NCI-H446 (cell line): Measurements from ENCODE around the gene SMIM3.
"Not testable (repeated sequence)": the region's sequence is repeated elsewhere in the genome, so short reads cannot be mapped to it uniquely, and the experiment has no call there.

Experiments used
- DNase-seq, 2 experiments: peaks; one replicate each; lab custom pipeline; 2025; lab: John Stamatoyannopoulos, UW

Gene SMIM3

DNA sequence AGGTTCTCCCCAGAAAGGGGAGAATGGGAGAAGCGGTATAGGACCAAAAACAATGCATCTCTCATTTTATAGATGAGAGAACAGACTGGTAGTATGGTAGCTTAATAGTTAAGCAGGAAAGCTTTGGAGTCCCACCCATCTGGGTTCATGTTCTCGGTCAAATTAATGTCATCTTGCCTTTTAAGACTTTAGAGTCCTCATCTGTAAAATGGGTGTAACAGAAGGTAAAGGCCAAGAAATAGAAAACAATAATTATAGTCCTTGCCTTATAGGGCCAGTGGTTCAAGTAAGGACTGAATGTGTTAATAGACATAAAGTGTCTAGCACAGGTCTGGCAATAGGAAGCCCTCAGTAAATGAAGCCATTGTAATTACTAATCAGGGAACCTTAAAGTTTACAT is 16.4 kb downstream of the SMIM3 start:
- no peak for DNase-seq

DNA sequence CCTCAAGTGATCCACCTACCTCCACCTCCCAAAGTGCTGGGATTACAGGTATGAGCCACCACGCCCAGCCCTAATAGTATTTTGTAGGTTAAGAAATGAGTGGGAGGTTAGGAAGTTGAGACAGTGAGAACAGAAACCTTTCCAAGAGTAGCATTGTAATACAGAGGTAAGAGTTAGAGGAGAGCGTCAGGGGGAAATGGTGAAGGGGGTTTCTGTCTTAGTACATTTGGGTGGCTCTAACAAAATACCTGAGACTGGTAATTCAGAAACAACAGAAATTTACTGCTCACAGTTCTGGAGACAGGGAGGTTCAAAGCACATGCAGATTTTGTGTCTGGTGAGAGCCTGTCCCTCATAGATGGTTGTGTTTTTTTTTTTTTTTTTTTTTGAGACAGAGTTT is 18.8 kb downstream of the SMIM3 start:
- no peak for DNase-seq

DNA sequence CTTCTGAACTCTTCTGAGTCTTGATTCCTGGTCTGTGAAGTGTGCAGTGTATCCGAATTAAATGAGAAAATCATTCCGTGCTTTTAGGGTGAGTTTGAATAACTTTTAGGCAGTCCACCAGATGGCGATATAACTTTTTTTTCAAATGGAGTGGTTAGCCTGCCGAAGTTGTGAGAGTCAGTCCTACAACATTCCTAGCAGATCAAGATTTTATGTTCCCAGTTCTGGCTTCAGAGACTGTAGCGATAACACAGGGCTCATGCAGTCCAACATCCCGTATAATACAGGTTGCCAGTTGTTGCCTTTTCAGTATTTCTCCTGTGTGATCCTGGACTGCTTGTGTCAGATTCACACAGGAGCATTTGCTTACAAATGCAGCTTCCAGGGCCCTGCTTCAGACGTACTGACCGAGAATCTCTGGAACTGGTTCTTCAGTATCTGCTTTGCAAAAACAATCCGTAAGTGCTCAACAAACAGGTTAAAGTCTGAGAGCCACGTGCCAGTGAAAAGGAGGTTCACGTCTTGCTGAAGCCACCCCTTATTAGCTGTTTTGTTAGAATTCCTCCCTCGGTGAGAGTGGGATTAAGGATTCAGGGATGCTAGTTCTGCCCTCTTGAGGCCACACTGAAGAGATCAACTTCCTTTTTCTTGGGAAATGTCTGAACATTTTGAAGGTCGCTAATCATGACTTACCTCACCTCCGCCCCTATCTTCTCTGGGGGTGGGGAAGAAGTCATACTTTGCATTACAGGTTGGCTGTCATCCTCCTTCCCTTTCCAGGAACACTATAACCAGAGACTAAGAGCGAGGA is 22.8 kb downstream of the SMIM3 start:
- DNase-seq: peak; percentile 41 to 71

DNA sequence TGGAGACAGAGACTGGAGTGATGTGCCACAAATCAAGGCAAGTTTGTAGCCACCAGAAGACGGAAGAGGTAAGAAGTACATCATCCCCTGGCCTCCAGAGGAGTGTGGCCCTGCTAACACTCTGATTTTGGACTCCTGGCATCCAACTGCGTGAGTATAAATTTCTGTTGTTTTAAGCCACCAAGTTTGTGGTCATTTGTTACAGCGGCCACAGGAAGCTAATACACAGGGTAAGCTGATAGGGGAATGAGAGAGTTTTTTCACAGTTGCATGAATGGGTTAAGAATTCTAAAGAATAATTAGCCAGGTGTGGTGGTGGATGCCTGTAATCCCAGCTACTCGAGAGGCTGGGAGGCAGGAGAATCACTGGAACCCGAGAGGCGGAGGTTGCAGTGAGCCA is 25.8 kb downstream of the SMIM3 start:
- DNase-seq: no peak

DNA sequence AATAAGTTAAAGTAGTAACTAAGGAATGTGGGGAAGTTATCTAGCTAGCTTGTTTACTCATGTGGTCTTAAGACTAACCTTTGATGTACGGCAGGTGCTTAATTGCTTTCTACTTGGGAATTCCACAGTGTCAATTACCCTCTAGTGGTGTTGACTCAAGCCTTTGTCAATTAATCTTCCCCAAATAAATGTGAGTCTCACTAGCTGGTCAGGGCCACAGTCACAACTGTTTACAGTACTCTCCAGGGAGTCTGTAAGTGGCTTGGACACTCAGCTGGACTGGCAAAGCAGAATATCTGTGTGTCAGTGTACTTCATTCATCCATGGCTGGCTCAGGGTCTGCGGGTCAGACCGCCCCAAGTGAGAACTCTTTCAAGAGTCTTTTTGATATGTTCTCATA is 30.8 kb downstream of the SMIM3 start:
- DNase-seq: no peak

DNA sequence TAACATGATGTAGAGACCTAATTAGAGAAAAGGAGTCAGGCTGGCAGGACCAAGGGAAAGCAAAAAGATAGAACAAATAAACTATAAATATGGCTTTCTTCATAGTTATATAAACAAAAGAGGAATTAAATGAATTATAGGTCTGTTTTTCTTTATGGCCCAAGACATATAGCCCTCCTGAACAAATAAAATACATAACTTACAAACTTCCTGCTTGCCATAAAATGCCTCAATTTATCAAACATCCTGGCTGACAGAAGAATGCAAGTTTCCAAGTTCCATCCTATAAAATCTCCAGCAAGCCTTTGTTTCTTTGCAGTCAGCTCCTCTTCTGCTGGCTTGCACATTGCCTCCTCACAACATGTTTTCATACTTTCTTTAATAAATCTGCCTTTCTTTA is 36.5 kb downstream of the SMIM3 start:
- no peak for DNase-seq

DNA sequence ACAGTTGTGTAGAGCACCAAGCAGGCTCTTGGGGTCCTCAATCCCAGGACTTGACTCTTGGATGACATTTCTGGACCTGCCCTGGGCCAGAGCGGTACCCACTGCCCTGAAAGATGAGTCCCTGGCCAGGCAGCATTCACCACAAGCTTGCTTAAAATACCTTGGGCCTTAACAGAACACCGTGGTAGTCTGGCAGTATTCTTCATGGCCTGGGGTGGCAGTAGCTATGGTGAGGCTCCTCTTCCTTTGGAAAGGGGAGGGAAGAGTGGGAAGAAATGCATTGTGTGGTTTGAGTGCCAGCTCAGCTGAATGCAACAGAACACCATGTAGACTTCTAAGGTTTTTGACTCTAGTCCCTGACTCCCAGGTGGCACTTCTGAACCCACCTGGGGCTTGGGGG is 38.4 kb downstream of the SMIM3 start:
- no peak for DNase-seq

DNA sequence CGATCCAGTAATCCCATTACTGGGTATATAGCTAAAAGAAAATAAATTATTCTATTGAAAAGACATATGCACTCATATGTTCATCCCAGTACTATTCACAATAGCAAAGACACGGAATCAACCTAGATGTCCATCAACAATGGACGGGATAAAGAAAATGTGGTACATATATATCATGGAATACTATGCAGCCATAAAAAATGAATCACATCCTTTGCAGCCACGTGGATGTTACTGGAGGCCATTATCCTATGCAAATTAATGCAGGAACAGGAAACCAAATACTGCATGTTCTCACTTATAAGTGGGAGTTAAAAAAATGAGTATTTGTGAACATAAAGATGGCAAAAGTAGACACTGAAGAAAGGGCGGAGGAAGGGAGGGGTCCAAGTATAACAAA is 51.2 kb downstream of the SMIM3 start:
- DNase-seq: no peak

DNA sequence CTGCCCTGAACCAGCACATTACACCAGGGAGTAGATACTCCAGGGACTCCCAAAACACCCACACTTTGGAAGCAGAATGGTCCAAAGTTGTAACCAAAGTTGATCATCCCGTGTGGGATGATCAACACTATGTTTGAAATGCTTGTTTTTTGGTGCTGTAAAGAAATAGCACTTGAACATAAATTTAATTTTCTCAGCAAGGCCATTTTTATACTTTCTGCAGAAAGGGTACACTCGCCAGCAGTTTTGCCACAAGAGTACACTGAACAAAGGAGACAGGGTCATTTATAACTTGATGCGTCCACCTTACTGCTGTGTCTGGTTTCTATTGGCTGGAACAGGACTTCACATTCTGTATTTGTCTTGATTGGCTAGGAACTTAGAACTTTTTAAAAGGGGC is 53.3 kb downstream of the SMIM3 start:
- DNase-seq: not testable (repeated sequence)

DNA sequence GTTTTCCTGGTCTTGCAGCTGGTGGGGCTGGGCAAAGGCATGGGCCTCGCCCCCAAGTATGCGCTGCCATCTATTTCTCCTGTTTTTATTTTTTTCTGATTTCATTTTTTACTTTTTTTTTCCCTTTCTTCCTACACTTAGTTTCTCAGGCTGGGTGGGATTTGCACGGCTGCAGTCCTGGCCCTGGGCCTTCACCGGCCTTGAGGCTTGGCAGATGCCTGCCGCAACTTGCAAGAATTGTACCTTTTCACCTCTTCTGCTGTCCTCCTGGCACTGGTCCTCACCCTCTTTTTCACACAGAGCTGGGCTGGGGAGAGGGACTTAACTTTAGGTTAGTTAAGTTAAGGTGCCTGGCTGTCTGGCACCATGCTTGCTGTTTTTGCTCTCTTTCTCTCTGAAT is 57.5 kb downstream of the SMIM3 start:
- no peak for DNase-seq

DNA sequence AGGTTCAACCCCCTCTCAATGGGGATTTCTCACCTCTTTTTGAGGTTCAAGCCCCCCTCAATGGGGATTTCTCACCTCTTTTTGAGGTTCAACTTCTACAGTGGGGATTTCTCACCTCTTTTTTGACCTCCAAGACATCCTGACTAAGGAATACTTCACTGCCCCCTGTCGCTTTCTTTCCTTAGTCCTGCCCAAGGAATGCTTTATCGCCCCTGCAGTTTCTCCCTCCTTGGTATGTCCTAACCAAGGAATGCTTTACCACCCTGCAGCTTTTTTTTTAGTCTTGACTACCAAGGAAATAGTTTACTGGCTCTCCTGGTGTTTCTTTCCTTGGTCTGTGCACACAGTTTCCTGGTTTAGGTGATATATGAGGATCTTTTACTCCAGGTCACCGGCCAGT is 58.1 kb downstream of the SMIM3 start:
- DNase-seq: no peak

DNA sequence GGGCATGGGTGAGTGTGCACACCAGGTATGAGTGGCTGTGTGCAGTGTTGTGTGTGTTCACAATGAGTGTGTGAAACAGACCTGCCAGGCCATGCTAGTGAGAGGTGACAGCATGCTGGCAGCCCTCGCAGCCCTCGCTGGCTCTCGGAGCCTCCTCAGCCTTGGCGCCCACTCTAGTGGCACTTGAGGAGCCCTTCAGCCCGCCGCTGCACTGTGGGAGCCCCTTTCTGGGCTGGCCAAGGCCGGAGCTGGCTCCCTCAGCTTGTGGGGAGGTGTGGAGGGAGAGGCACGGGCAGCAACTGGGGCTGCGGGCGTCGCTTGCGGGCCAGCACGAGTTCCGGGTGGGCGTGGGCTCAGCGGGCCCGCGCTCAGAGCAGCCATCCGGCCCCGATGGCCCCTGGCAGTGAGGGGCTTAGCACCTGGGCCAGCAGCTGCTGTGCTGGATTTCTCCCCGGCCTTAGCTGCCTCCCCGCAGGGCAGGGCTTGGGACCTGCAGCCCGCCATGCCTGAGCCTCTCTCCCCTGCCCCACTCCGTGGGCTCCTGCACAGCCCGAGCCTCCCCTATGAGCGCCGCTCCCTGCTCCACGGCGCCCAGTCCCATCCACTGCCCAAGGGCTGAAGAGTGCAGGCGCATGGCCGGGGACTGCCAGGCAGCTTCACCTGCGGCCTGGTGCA is 66.8 kb downstream of the SMIM3 start:
- not testable (repeated sequence) for DNase-seq

DNA sequence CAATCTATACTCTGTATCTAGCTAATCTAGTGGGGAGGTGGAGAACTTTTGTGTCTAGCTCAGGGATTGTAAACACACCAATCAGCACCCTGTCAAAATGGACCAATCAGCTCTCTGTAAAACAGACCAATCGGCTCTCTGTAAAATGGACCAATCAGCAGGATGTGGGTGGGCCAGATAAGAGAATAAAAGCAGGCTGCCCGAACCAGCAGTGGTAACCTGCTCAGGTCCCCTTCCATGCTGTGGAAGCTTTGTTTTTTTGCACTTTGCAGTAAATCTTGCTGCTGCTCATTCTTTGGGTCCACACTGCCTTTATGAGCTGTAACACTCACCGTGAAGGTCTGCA is 67.7 kb downstream of the SMIM3 start, which contains the start of gene IRGM:
Gene IRGM, plus strand, starts transcription at position 214 of the 346 bp plus-strand sequence. CDS start 1,603 bp downstream, outside the sequence.
- not testable (repeated sequence) for DNase-seq
